ENCODE measurements around the gene EXOC6B. TPM values are rescaled to one million over a fixed set of nuclear protein-coding genes. Genes with fewer than 3 reads are reported as not detected.

EXOC6B gene
- 24.5 TPM for total RNA-seq

DNA sequence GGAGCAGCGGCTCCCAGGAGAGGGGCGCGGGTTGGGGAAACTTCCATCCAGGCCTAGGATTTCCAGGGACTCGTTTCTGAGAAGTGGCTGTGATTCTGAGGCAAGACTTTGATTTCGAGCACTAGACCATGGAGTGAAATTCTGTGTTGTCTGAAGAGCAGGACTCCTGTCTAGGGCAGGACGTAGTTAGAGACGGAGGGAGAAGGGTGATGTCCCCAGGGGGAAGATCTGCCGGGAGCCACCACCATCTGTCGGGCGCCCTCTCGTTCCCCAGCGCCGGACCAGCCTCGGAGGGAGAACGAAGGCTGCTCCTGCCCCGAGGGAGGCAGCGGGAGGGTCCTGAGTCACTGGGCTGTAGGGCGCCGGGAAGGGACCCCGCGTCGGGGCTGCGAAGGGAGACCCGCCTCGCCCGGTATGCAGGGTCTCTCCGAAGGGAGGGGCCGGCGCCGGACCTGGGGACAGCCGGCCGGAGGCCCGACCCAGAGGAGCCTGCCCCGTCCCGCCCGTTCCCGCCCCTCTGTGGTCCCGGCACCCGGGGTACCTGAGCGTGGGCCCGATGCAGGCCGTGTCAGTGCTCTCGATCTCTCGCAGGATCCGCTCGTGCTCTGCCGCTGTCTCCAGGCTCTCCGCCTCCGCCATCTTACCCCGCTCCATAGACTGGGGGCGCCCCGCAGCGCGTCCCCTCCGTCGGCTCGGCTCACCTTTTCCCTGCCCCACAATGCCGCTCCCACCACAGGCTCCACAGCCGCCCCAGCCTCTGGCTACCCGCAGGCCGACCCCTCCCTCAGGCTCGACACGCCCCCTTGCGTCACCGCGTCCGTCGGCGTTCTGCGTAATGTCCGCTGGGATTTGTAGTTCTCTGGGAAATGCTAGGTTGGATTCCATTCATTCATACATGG is at the start of gene EXOC6B:
Gene EXOC6B (minus strand): TSS at position 777 of the 899 bp plus-strand sequence.
- Histone ChIP-seq H3K4me3 (ENCODE audit: low read length in 3 of 3) (peak within 1 kb of the TSS; percentile 84 to 93 (median 93)), H3K9ac (ENCODE audit: low read depth in 1 of 3, low read length in 3 of 3) (peak within 1 kb of the TSS; percentile 66 to 89 (median 82)), H3K27me3 (ENCODE audit: control insufficient read depth in 3 of 3, insufficient read depth in 3 of 3, low read length in 3 of 3) (no peaks in the 10 kb centered on the region), H3K27ac (ENCODE audit: low read depth, low read length) (peak within 1 kb of the TSS; percentile 51), H3K36me3 (ENCODE audit: control insufficient read depth in 3 of 3, insufficient read depth in 3 of 3, low read length in 3 of 3) (no peaks in the 10 kb centered on the region), H3K4me1 (ENCODE audit: control insufficient read depth in 3 of 3, insufficient read depth in 3 of 3, low read length in 3 of 3) (peaks cover 14 to 23% (median 15%) of the 10 kb centered on the region in 3 donors), H3K9me3 (ENCODE audit: control insufficient read depth in 3 of 3, low read length in 3 of 3) (no peaks in the 10 kb centered on the region)

DNA sequence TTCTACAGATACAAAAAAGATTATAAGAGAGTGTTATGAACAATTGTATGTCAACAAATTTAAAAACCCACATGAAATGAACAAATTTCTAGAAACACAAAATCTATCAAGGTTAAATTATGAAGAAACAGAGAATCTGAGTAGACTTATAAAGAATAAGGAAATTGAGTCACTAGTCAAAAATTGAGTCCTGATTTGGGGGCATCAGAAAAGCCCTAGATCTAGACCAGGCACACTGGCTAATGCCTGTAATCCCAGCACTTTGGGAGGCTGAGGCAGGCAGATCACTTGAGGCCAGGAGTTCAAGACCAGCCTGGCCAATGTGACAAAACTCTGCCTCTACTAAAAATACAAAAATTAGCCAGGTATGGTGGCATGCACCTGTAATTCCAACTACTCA is 46.0 kb upstream of the EXOC6B start:
- no peaks in the 10 kb centered on the region for H3K36me3 ChIP-seq (ENCODE audit: control insufficient read depth in 3 of 3, insufficient read depth in 3 of 3, low read length in 3 of 3)
- H3K9me3 ChIP-seq (ENCODE audit: control insufficient read depth in 3 of 3, low read length in 3 of 3), result peaks cover 0 to 2% (median 0%) of the 10 kb centered on the region in 3 donors
- H3K4me1 ChIP-seq (ENCODE audit: control insufficient read depth in 3 of 3, insufficient read depth in 3 of 3, low read length in 3 of 3), result no peaks in the 10 kb centered on the region
- H3K9ac ChIP-seq (ENCODE audit: low read depth in 1 of 3, low read length in 3 of 3), result no peak overlapping the region
- H3K27ac ChIP-seq (ENCODE audit: low read depth, low read length), result no peak overlapping the region
- H3K27me3 ChIP-seq (ENCODE audit: control insufficient read depth in 3 of 3, insufficient read depth in 3 of 3, low read length in 3 of 3), result peaks cover 0 to 3% (median 2%) of the 10 kb centered on the region in 3 donors
- H3K4me3 ChIP-seq (ENCODE audit: low read length in 3 of 3), result no peak overlapping the region

DNA sequence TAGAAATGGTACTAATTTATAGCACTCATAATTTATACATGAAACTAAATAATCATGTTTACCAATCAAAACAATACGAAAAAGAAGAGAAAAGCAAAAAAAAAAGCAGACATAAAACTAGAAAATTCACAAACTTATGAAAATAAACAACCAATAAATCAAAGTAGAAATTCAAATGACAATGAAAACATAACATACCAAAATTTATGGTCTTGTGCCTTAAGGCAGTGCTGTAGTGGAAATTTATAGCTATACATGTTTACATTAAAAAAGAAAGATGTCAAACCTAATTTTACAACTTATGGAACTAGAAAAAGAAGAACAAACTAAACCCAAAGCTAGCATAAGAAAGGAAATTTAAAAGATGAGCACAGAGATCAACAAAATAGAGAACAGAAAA is 45.2 kb upstream of the EXOC6B start:
- Histone ChIP-seq H3K4me3 (ENCODE audit: low read length in 3 of 3) (no peak overlapping the region), H3K9ac (ENCODE audit: low read depth in 1 of 3, low read length in 3 of 3) (no peak overlapping the region), H3K9me3 (ENCODE audit: control insufficient read depth in 3 of 3, low read length in 3 of 3) (peaks cover 0 to 2% (median 0%) of the 10 kb centered on the region in 3 donors), H3K36me3 (ENCODE audit: control insufficient read depth in 3 of 3, insufficient read depth in 3 of 3, low read length in 3 of 3) (no peaks in the 10 kb centered on the region), H3K27me3 (ENCODE audit: control insufficient read depth in 3 of 3, insufficient read depth in 3 of 3, low read length in 3 of 3) (peaks cover 0 to 3% (median 2%) of the 10 kb centered on the region in 3 donors), H3K4me1 (ENCODE audit: control insufficient read depth in 3 of 3, insufficient read depth in 3 of 3, low read length in 3 of 3) (no peaks in the 10 kb centered on the region), H3K27ac (ENCODE audit: low read depth, low read length) (no peak overlapping the region)

DNA sequence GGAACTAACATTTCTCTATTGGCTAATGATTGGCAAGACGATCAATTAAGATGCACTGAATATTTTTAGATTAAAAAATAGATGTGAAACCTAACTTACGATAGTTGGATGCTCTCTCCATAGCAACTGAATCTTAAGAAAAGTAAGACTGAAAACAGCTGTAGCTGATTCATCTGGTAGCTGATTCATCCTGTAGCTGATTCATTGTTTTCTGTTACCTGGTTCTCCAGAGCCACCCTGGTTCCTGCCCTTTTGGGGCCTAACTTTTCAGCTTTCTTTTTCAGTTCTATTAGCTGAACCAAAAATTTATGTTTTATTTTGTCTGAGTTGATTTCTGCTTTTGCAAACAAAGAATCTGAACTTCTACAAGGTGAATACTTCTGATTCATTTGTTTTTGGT is 38.7 kb upstream of the EXOC6B start:
- Histone ChIP-seq H3K27me3 (ENCODE audit: control insufficient read depth in 3 of 3, insufficient read depth in 3 of 3, low read length in 3 of 3) (peaks cover 8 to 11% (median 10%) of the 10 kb centered on the region in 3 donors), H3K9ac (ENCODE audit: low read depth in 1 of 3, low read length in 3 of 3) (no peak overlapping the region), H3K27ac (ENCODE audit: low read depth, low read length) (no peak overlapping the region), H3K9me3 (ENCODE audit: control insufficient read depth in 3 of 3, low read length in 3 of 3) (no peaks in the 10 kb centered on the region), H3K4me3 (ENCODE audit: low read length in 3 of 3) (no peak overlapping the region), H3K4me1 (ENCODE audit: control insufficient read depth in 3 of 3, insufficient read depth in 3 of 3, low read length in 3 of 3) (peaks cover 9 to 12% (median 10%) of the 10 kb centered on the region in 3 donors), H3K36me3 (ENCODE audit: control insufficient read depth in 3 of 3, insufficient read depth in 3 of 3, low read length in 3 of 3) (no peaks in the 10 kb centered on the region)

DNA sequence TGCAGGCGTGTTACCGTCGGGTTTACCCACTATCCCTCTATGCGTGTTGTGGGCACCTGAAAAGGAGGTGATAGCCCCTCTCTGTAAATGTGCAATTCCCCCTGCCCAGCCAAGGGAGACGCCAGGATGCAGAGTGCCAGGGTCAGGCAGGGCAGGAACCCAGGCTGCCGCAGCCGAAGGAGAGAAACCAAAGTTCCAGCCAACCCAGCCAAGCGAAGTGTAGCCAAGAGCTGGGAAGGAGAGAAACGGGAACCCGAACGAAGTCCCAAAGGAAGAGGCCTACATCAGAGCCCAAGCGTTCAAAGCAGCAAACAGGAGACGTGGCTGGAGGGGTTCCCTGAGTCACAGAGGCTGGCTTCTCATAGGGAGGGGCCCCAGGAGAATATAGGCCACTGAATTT is 37.2 kb upstream of the EXOC6B start:
- H3K4me3 ChIP-seq (ENCODE audit: low read length in 3 of 3), result peak overlapping the region in 1 of 3 donors; percentile 57
- no peaks in the 10 kb centered on the region for H3K36me3 ChIP-seq (ENCODE audit: control insufficient read depth in 3 of 3, insufficient read depth in 3 of 3, low read length in 3 of 3)
- peaks cover 0 to 2% (median 0%) of the 10 kb centered on the region in 3 donors for H3K9me3 ChIP-seq (ENCODE audit: control insufficient read depth in 3 of 3, low read length in 3 of 3)
- H3K4me1 ChIP-seq (ENCODE audit: control insufficient read depth in 3 of 3, insufficient read depth in 3 of 3, low read length in 3 of 3), result peaks cover 9 to 12% (median 10%) of the 10 kb centered on the region in 3 donors
- H3K9ac ChIP-seq (ENCODE audit: low read depth in 1 of 3, low read length in 3 of 3), result no peak overlapping the region
- peaks cover 8 to 11% (median 10%) of the 10 kb centered on the region in 3 donors for H3K27me3 ChIP-seq (ENCODE audit: control insufficient read depth in 3 of 3, insufficient read depth in 3 of 3, low read length in 3 of 3)
- no peak overlapping the region for H3K27ac ChIP-seq (ENCODE audit: low read depth, low read length)

DNA sequence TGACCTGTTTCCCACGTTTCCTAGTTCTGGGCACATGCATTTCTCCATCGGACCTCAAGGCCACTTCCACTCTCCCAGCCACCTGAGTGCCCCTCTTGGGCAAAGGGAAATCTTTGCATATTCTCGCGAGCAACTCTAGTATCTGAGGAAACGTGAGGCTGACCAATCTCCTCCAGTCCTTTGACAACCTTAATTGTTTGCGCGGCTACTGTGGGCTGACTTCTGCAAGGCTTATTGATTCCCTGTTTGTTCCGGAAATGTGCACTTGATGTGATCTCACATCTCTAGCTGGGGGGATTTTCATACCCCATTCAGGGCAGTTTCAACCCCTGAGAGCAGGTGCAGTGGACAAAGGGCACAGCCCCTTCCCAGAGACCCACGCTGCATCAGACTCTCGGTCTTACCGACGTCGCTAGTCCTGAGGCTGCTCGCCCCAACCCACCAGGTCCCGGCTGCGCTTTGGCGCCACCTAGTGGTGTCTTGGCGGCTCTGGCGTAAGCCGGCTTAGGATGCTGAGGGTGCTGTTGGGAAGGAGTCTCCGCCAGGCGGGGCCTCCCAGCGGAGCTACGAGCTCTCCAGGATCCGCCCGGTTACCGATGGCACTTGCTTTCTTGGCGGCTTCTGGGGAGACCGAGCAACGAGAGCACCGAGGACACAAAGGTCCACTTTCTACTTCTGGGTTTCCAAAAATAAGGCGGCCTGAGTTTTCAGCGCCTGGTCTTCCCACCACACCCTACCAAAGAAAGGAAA is 36.6 kb upstream of the EXOC6B start:
- peaks cover 9 to 12% (median 10%) of the 10 kb centered on the region in 3 donors for H3K4me1 ChIP-seq (ENCODE audit: control insufficient read depth in 3 of 3, insufficient read depth in 3 of 3, low read length in 3 of 3)
- no peak overlapping the region for H3K9ac ChIP-seq (ENCODE audit: low read depth in 1 of 3, low read length in 3 of 3)
- H3K36me3 ChIP-seq (ENCODE audit: control insufficient read depth in 3 of 3, insufficient read depth in 3 of 3, low read length in 3 of 3), result no peaks in the 10 kb centered on the region
- peak overlapping the region in 2 of 3 donors; percentile 47 to 57 for H3K4me3 ChIP-seq (ENCODE audit: low read length in 3 of 3)
- H3K27ac ChIP-seq (ENCODE audit: low read depth, low read length), result no peak overlapping the region
- H3K27me3 ChIP-seq (ENCODE audit: control insufficient read depth in 3 of 3, insufficient read depth in 3 of 3, low read length in 3 of 3), result peaks cover 8 to 11% (median 10%) of the 10 kb centered on the region in 3 donors
- peaks cover 0 to 2% (median 0%) of the 10 kb centered on the region in 3 donors for H3K9me3 ChIP-seq (ENCODE audit: control insufficient read depth in 3 of 3, low read length in 3 of 3)

DNA sequence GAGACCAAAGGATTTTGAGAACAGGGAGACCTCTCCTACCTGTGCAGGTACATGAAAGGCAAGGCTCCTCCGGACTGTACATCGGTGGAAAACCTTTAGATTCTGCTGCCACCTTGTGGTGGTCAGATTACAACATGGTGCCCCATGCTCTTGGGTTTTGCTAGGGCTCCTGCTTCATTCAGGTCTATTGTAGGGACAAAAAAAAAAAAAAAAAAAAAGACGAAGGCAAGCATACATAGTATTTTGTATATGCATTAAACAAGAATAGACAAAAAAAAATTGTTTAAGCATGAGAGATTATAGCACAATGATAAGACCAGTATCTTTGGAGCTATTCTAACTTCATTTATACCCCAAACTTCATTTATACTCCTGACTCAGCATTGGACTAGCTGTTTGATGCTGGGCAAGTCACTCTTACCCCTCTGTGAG is 34.0 kb upstream of the EXOC6B start:
- Histone ChIP-seq H3K27me3 (ENCODE audit: control insufficient read depth in 3 of 3, insufficient read depth in 3 of 3, low read length in 3 of 3) (peaks cover 15 to 19% (median 17%) of the 10 kb centered on the region in 3 donors), H3K4me1 (ENCODE audit: control insufficient read depth in 3 of 3, insufficient read depth in 3 of 3, low read length in 3 of 3) (peaks cover 9 to 12% (median 10%) of the 10 kb centered on the region in 3 donors), H3K9ac (ENCODE audit: low read depth in 1 of 3, low read length in 3 of 3) (no peak overlapping the region), H3K36me3 (ENCODE audit: control insufficient read depth in 3 of 3, insufficient read depth in 3 of 3, low read length in 3 of 3) (no peaks in the 10 kb centered on the region), H3K27ac (ENCODE audit: low read depth, low read length) (no peak overlapping the region), H3K9me3 (ENCODE audit: control insufficient read depth in 3 of 3, low read length in 3 of 3) (peaks cover 0 to 2% (median 0%) of the 10 kb centered on the region in 3 donors), H3K4me3 (ENCODE audit: low read length in 3 of 3) (no peak overlapping the region)

DNA sequence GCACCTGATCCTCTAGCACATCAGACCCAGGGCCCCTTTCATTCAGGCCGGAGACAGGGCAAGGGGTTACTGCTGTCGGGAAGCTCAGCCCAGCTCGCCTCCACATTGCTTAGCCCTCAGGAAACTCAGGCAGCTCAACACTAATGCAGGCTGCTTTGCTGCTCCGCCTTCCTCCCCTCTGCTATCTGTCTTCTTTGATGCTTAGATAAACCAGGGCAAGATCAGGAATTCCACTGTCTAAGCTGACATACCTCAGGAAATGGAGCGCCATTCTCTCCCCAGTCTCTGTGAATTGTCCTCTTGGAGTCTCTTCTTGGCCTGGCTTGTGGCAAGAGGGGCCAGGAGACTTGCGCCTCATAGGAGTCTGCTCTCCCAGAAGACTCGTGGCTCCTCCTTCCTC is 25.5 kb upstream of the EXOC6B start:
- no peaks in the 10 kb centered on the region for H3K9me3 ChIP-seq (ENCODE audit: control insufficient read depth in 3 of 3, low read length in 3 of 3)
- no peaks in the 10 kb centered on the region for H3K36me3 ChIP-seq (ENCODE audit: control insufficient read depth in 3 of 3, insufficient read depth in 3 of 3, low read length in 3 of 3)
- H3K27ac ChIP-seq (ENCODE audit: low read depth, low read length), result no peak overlapping the region
- no peak overlapping the region for H3K4me3 ChIP-seq (ENCODE audit: low read length in 3 of 3)
- H3K9ac ChIP-seq (ENCODE audit: low read depth in 1 of 3, low read length in 3 of 3), result no peak overlapping the region
- no peaks in the 10 kb centered on the region for H3K4me1 ChIP-seq (ENCODE audit: control insufficient read depth in 3 of 3, insufficient read depth in 3 of 3, low read length in 3 of 3)
- peaks cover 5 to 14% (median 8%) of the 10 kb centered on the region in 3 donors for H3K27me3 ChIP-seq (ENCODE audit: control insufficient read depth in 3 of 3, insufficient read depth in 3 of 3, low read length in 3 of 3)

DNA sequence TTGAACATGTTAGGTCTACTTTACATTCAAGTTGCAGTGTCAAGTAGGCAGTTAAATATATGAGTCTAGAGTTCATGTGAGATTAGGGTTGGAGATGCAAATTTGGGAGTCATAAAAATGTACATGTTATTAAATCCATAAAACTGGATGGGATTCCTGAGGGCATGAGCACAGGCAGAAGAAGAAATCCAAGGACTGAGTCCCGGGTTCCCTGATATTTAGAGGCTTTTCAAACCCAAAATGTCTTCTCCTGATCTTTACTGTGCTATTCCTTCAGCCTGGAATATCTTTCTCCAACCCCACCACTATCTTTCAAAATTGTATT is 23.3 kb upstream of the EXOC6B start:
- H3K36me3 ChIP-seq (ENCODE audit: control insufficient read depth in 3 of 3, insufficient read depth in 3 of 3, low read length in 3 of 3), result no peaks in the 10 kb centered on the region
- no peak overlapping the region for H3K27ac ChIP-seq (ENCODE audit: low read depth, low read length)
- peaks cover 0 to 5% (median 0%) of the 10 kb centered on the region in 3 donors for H3K27me3 ChIP-seq (ENCODE audit: control insufficient read depth in 3 of 3, insufficient read depth in 3 of 3, low read length in 3 of 3)
- H3K4me3 ChIP-seq (ENCODE audit: low read length in 3 of 3), result no peak overlapping the region
- no peaks in the 10 kb centered on the region for H3K9me3 ChIP-seq (ENCODE audit: control insufficient read depth in 3 of 3, low read length in 3 of 3)
- no peak overlapping the region for H3K9ac ChIP-seq (ENCODE audit: low read depth in 1 of 3, low read length in 3 of 3)
- H3K4me1 ChIP-seq (ENCODE audit: control insufficient read depth in 3 of 3, insufficient read depth in 3 of 3, low read length in 3 of 3), result no peaks in the 10 kb centered on the region

Measured in skeletal muscle tissue (tissue), 4 donors.